HT1080 (cell line): ENCODE data around the gene MRPS30. TPM values are rescaled to one million over a fixed set of nuclear protein-coding genes. Genes with fewer than 3 reads are reported as not detected.
"Not testable (repeated sequence)": the region's sequence is repeated elsewhere in the genome, so short reads cannot be mapped to it uniquely, and the experiment has no call there.

Source experiments
- DNase-seq: peaks from one replicate; pipeline ENCODE4 v3.0.0-alpha.2; 2015; ENCODE audit warnings: low read depth
- polyA plus RNA-seq, 2 experiments: library from polyadenylated mRNA; depleted of rRNA; stranded (reverse); fragments of >200 nt; gene quantifications; 2 replicates each; pipeline ENCODE4 v1.2.3, GENCODE V29; 2015
- total RNA-seq: library from RNA; depleted of rRNA; stranded (reverse); fragments of >200 nt; shearing (Covaris generic); gene quantifications from 2 replicates; pipeline ENCODE4 v1.2.3, GENCODE V29; 2014; rRNA removed

The MRPS30 gene
- 119 and 131 TPM in 2 replicates for total RNA-seq
- 65.6 and 74.3 TPM in 2 replicates for polyA plus RNA-seq (2015; cell fraction: cytosol; rRNA removed)
- polyA plus RNA-seq (2015; cell fraction: nucleus; rRNA removed): 65.7 and 67.5 TPM in 2 replicates

GRCh38 chr5:44808435-44809214 is at the start of gene MRPS30:
MRPS30 (plus strand) TSS chr5:44808947; CDS start chr5:44808963, 16 bp downstream.
- DNase-seq: peak; percentile 99

DNA sequence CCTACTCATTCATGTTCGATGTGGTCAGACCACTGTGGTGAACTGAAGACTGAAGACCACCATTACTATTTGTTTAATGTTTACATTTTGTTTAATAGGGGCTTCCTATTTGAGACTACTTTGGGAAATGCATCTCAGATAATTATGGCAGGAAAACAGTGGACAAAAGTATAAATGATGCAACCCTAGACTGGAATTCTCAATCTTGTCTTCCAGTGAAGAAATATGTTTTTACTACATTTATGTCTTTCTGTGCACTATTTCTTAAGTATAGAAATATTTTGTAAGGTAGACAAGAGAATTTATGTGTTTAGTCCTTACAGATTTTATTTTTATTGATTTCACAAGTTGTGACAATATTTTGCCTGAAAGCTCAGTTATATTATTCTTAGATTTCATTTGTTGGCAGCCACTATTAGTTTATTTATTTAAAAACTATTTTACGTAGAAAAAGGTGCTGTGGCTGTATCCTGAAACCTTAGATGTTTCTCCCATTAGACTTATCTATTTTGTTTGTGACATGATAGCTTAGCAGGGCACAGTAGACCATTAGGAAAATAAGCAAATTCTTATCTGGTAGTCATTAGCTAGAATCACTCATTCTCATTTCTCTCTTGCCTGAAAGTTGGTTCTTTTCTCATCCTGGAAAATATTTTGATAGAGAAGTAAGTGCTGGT is 39.4 kb upstream of the MRPS30 start:
- DNase-seq: no peak

- DNase-seq: no peak
These were observed 38.9 kb upstream of the MRPS30 start for GRCh38 chr5:44769877-44770209.

- DNase-seq: no peak
These were observed 37.7 kb upstream of the MRPS30 start for GRCh38 chr5:44770780-44771717.

- DNase-seq: not testable (repeated sequence)
These were observed 36.4 kb upstream of the MRPS30 start for GRCh38 chr5:44772397-44772796.

DNA sequence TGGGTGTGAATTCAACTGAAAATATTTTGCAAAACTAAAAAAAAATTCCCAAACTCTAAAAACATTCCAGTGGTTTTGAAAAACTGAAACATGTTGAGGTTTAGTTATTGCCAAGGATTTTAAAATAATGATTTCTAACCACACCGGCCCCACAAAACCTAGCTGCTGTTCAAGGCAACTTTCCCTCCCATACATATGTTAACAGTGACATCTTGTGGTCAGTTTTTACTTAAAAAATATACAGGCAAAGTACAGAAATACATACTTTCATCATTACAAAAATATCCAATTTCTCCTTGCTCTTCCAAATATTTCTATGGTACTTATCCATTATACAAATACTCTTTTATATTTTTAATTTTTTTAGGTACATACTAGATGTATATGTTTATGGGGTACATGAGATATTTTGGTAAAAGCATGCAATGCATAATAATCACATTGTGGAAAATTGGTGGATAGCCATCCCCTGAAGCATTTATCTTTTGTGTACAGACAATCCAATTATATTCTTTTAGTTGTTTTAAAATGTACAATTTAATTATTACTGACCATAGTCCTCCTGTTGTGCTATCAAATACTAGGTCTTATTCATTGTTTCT is 34.4 kb upstream of the MRPS30 start:
- peak; percentile 39 for DNase-seq

GRCh38 chr5:44779167-44779566 is 29.6 kb upstream of the MRPS30 start:
- no peak for DNase-seq

GRCh38 chr5:44783634-44784315 is 25.0 kb upstream of the MRPS30 start:
- no peak for DNase-seq

GRCh38 chr5:44787731-44788130 is 21.0 kb upstream of the MRPS30 start:
- no peak for DNase-seq

- DNase-seq: peak; percentile 64
These were observed 19.3 kb upstream of the MRPS30 start for GRCh38 chr5:44789372-44789995.

GRCh38 chr5:44792031-44792673 is 16.6 kb upstream of the MRPS30 start:
- DNase-seq: not testable (repeated sequence)

GRCh38 chr5:44794371-44794770 is 14.4 kb upstream of the MRPS30 start:
- no peak for DNase-seq

DNA sequence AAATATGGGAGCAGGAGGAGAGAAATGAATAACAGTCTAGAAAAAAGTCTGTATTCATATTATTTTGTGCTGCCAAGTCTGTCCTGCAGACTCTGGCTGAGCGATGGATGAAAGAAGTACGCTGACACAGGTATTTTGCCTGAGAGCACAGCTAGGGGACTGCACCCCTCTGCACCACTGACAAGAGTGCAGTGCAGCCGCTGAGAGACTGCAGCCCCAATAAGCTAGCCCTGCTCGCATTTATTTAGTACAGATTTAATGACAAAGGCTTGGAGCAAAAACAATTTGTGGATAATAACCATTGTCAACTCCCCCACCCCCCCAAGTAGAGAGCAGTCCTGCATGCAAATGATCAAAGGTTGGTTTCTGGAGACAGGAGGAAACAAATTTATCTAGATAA is 13.3 kb upstream of the MRPS30 start:
- no peak for DNase-seq

GRCh38 chr5:44797841-44798240 is 10.9 kb upstream of the MRPS30 start:
- DNase-seq: no peak

DNA sequence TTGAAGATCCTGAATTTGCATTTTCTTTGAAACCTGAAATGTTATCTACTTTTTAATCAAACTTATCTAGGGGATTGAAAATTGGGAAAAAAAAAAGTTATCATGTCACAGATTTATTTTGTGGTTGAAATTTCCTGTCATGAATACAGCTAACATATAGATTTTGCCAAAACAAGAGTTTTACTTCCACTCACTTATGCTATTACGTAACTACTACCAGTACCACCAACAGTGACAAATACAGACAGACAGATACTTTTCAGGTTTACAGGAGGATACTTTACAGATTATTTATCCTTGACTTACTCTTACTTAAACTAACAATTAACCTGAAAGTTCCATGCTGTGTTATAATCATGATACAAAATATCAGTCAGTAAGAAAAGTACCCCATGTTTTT is 6.8 kb upstream of the MRPS30 start:
- no peak for DNase-seq

GRCh38 chr5:44806608-44807007 is 2.1 kb upstream of the MRPS30 start:
- DNase-seq: no peak

- peak; percentile 61 for DNase-seq
These were observed 1.5 kb upstream of the MRPS30 start for GRCh38 chr5:44807269-44807668.

- DNase-seq: peak; percentile 58
These were observed 638 bp downstream of the MRPS30 start for GRCh38 chr5:44809215-44809955.

DNA sequence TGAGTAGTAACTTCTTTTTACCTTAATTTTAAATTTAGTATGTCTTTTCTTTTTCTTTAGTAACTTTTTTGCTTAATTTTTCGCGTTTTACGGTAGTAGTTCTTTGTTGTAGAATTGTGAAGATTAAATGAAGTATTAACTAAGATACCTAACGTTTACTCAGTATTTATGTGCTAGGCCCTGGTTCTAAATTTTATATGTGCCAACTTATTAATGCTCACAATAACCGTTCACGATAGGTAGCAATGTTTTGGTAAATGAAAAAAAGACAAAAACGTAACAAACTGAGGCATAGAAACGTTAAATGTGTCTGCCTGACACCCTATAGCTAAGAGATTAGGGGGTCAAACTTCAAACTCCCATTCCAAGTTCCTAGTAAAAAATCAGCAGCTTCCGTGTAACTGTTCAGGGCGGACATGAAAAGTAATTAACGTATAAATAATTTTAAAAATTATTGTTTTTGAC is 1.2 kb downstream of the MRPS30 start:
- DNase-seq: no peak
